GM19240 (cell line): ENCODE results near the gene MERTK.
"Not testable (repeated sequence)": the region's sequence is repeated elsewhere in the genome, so short reads cannot be mapped to it uniquely, and the experiment has no call there.

Experiments
- DNase-seq: peaks from one replicate; pipeline ENCODE4 v3.0.0; 2011; ENCODE audit warnings: low spot score; ENCODE audit not compliant: insufficient read length

The MERTK gene

GRCh38 chr2:111945444-111946293, 47.3 kb downstream of the MERTK start:
- DNase-seq, result no peak

- no peak for DNase-seq
These were observed 48.1 kb downstream of the MERTK start for GRCh38 chr2:111946294-111947114.

- DNase-seq, result no peak
These were observed 48.8 kb downstream of the MERTK start for GRCh38 chr2:111947219-111947618.

- no peak for DNase-seq
These were observed 50.4 kb downstream of the MERTK start for GRCh38 chr2:111948832-111949231.

GRCh38 chr2:111950236-111950635, 51.8 kb downstream of the MERTK start:
- DNase-seq, result no peak

GRCh38 chr2:111951486-111951885, 53.1 kb downstream of the MERTK start:
- no peak for DNase-seq

GRCh38 chr2:111952871-111953452, 54.6 kb downstream of the MERTK start:
- no peak for DNase-seq

GRCh38 chr2:111954602-111955332, 56.4 kb downstream of the MERTK start:
- DNase-seq, result no peak

GRCh38 chr2:111957872-111958354, 59.5 kb downstream of the MERTK start:
- DNase-seq, result no peak

- no peak for DNase-seq
These were observed 60.5 kb downstream of the MERTK start for GRCh38 chr2:111958901-111959300.

GRCh38 chr2:111961663-111962062, 63.3 kb downstream of the MERTK start:
- DNase-seq, result no peak

- not testable (repeated sequence) for DNase-seq
These were observed 64.7 kb downstream of the MERTK start for GRCh38 chr2:111963086-111963485.

GRCh38 chr2:111963508-111963907, 65.1 kb downstream of the MERTK start:
- DNase-seq, result not testable (repeated sequence)

- DNase-seq, result no peak
These were observed 66.7 kb downstream of the MERTK start for GRCh38 chr2:111965062-111965461.

- no peak for DNase-seq
These were observed 67.8 kb downstream of the MERTK start for GRCh38 chr2:111966241-111966640.

GRCh38 chr2:111967018-111967417, 68.6 kb downstream of the MERTK start:
- no peak for DNase-seq

GRCh38 chr2:111970453-111970852, 72.0 kb downstream of the MERTK start:
- DNase-seq, result no peak

- no peak for DNase-seq
These were observed 74.7 kb downstream of the MERTK start for GRCh38 chr2:111972955-111973565.

GRCh38 chr2:111973701-111974100, 75.3 kb downstream of the MERTK start:
- DNase-seq, result no peak

- DNase-seq, result no peak
These were observed 76.7 kb downstream of the MERTK start for GRCh38 chr2:111975053-111975552.

GRCh38 chr2:111975819-111976218, 77.4 kb downstream of the MERTK start:
- no peak for DNase-seq
